GM21447 (cell line): ENCODE results near the gene ALDH3B1.
"Not testable (repeated sequence)": the region's sequence is repeated elsewhere in the genome, so short reads cannot be mapped to it uniquely, and the experiment has no call there.

ENCODE experiments used
- ATAC-seq: cut with Tn5 transposase; IDR thresholded peaks from one replicate; pipeline ENCODE4 v1.9.1; 2021; ENCODE audit not compliant: unreplicated experiment

Gene ALDH3B1

GRCh38 chr11:68010090-68011041 lies at the start of gene ALDH3B1:
Gene ALDH3B1, plus strand, starts transcription at chr11:68010327. Its CDS starts 4,971 bp downstream, at chr11:68015298.
- ATAC-seq = no peak

- not testable (repeated sequence) for ATAC-seq
Observed at GRCh38 chr11:67963217-67963616, 46.9 kb upstream of the ALDH3B1 start.

- not testable (repeated sequence) for ATAC-seq
Observed at GRCh38 chr11:67963879-67964278, 46.2 kb upstream of the ALDH3B1 start.

- ATAC-seq = not testable (repeated sequence)
Observed at GRCh38 chr11:67964746-67965145, 45.4 kb upstream of the ALDH3B1 start.

- not testable (repeated sequence) for ATAC-seq
Observed at GRCh38 chr11:67965830-67966348, 44.2 kb upstream of the ALDH3B1 start.

GRCh38 chr11:67974746-67975145 lies 35.4 kb upstream of the ALDH3B1 start:
- not testable (repeated sequence) for ATAC-seq

GRCh38 chr11:67978766-67979418 lies 31.2 kb upstream of the ALDH3B1 start:
- ATAC-seq = not testable (repeated sequence)

- not testable (repeated sequence) for ATAC-seq
Observed at GRCh38 chr11:67981226-67981625, 28.9 kb upstream of the ALDH3B1 start.

- not testable (repeated sequence) for ATAC-seq
Observed at GRCh38 chr11:67982255-67982857, 27.8 kb upstream of the ALDH3B1 start.

- no peak for ATAC-seq
Observed at GRCh38 chr11:67983951-67984350, 26.2 kb upstream of the ALDH3B1 start.

GRCh38 chr11:67985302-67985701 lies 24.8 kb upstream of the ALDH3B1 start:
- not testable (repeated sequence) for ATAC-seq

GRCh38 chr11:67990546-67991346 lies 19.4 kb upstream of the ALDH3B1 start:
- not testable (repeated sequence) for ATAC-seq

- ATAC-seq = not testable (repeated sequence)
Observed at GRCh38 chr11:67991347-67992121, 18.6 kb upstream of the ALDH3B1 start.

GRCh38 chr11:67993821-67994220 lies 16.3 kb upstream of the ALDH3B1 start:
- ATAC-seq = not testable (repeated sequence)

GRCh38 chr11:67994387-67994786 lies 15.7 kb upstream of the ALDH3B1 start:
- ATAC-seq = not testable (repeated sequence)

GRCh38 chr11:67995129-67995528 lies 15.0 kb upstream of the ALDH3B1 start:
- ATAC-seq = not testable (repeated sequence)

- ATAC-seq = not testable (repeated sequence)
Observed at GRCh38 chr11:67995579-67995978, 14.5 kb upstream of the ALDH3B1 start.

- ATAC-seq = no peak
Observed at GRCh38 chr11:67996051-67996450, 14.1 kb upstream of the ALDH3B1 start.

- no peak for ATAC-seq
Observed at GRCh38 chr11:67996622-67997474, 13.3 kb upstream of the ALDH3B1 start.
